IPS-20b (cell line): Measurements from ENCODE around the gene FITM2.
"Not testable (repeated sequence)": the region's sequence is repeated elsewhere in the genome, so short reads cannot be mapped to it uniquely, and the experiment has no call there.

Experiments used
- H3K27ac ChIP-seq: one replicate; pipeline ENCODE4 v1.5.1; 2013; ENCODE audit warnings: low read length
- H3K27me3 ChIP-seq: 2 replicates; pipeline ENCODE4 v1.6.1; 2013; ENCODE audit warnings: mild to moderate bottlenecking, low read length, inconsistent platforms; ENCODE audit not compliant: insufficient read depth
- H3K36me3 ChIP-seq: 2 replicates; pipeline ENCODE4 v1.6.1; 2013; ENCODE audit warnings: low read depth, mild to moderate bottlenecking, inconsistent platforms, low read length, moderate library complexity; ENCODE audit not compliant: insufficient read depth
- H3K4me1 ChIP-seq: 2 replicates; pipeline ENCODE4 v1.6.1; 2013; ENCODE audit warnings: mild to moderate bottlenecking, control low read depth, inconsistent platforms, low read length, moderate library complexity; ENCODE audit not compliant: insufficient read depth
- H3K4me3 ChIP-seq: 2 replicates; pipeline ENCODE4 v1.5.1; 2013; ENCODE audit warnings: mild to moderate bottlenecking, low read length, inconsistent platforms
- H3K9ac ChIP-seq: 2 replicates; pipeline ENCODE4 v1.6.1; 2013; ENCODE audit warnings: low read depth, mild to moderate bottlenecking, inconsistent platforms, low read length, moderate library complexity
- H3K9me3 ChIP-seq: 2 replicates; pipeline ENCODE4 v1.6.1; 2013; ENCODE audit warnings: mild to moderate bottlenecking, low read depth, low read length, inconsistent platforms; ENCODE audit not compliant: insufficient read depth

The FITM2 gene

DNA sequence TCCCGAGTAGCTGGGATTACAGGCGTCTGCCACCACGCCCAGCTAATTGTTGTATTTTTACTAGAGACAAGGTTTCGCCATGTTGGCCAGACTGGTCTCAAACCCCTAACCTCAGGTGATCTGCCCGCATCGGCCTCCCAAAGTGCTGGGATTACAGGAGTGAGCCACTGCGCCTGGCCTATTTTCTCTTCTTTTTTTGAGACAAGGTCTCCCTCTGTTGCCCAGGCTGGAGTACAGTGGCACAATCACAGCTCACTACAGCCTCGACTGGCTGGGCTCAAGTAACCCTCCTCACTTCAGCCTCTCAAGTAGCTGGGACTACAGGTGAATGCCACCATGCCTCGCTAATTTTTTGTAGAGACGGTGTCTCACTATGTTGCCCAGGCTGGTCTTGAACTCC, 34.9 kb upstream of the FITM2 start:
- not testable (repeated sequence) for H3K9ac ChIP-seq, H3K4me1 ChIP-seq, H3K9me3 ChIP-seq, H3K27ac ChIP-seq, H3K4me3 ChIP-seq, H3K27me3 ChIP-seq, H3K36me3 ChIP-seq

DNA sequence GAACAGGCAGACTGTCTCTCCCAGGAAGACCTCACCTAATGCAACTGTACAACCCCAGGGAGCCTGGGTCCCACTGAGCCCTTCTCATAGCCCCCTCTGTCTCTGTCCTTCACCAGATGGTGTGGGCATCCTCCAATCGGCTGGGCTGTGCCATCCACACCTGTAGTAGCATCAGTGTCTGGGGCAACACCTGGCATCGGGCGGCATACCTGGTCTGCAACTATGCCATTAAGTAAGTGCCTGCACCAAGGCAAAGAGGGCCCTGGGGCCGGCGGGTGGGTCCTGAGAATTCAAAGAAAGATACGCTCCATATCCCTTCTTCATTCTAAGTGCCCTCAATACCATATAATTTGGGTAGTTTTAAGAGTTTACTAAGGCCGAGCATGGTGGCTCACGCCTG, 34.1 kb upstream of the FITM2 start:
- H3K9ac ChIP-seq, result no peak overlapping the region
- H3K4me1 ChIP-seq, result no peaks in the 10 kb centered on the region
- H3K27ac ChIP-seq, result no peak overlapping the region
- no peak overlapping the region for H3K4me3 ChIP-seq
- no peaks in the 10 kb centered on the region for H3K9me3 ChIP-seq
- H3K36me3 ChIP-seq, result no peaks in the 10 kb centered on the region
- H3K27me3 ChIP-seq, result no peaks in the 10 kb centered on the region

DNA sequence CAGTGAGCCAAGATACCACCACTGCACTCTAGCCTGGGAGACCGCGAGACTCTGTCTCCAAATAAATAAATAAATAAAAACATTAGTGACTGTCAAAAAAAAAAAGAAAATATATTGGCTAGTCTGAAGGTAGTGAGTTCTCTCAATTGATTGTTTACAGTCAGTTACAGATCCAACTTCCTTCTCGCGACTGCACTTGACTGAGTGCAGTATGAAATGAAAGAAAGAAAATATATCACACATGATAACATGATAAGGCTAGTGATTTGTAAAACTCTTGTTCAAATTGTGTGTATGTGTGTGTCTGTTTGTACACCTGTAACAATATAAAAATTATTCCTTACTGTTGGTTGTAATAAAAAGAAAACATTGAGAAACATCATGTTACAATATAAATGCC, 33.7 kb upstream of the FITM2 start:
- H3K9ac ChIP-seq, result no peak overlapping the region
- no peaks in the 10 kb centered on the region for H3K4me1 ChIP-seq
- no peaks in the 10 kb centered on the region for H3K27me3 ChIP-seq
- H3K9me3 ChIP-seq, result no peaks in the 10 kb centered on the region
- no peaks in the 10 kb centered on the region for H3K36me3 ChIP-seq
- no peak overlapping the region for H3K4me3 ChIP-seq
- H3K27ac ChIP-seq, result no peak overlapping the region

DNA sequence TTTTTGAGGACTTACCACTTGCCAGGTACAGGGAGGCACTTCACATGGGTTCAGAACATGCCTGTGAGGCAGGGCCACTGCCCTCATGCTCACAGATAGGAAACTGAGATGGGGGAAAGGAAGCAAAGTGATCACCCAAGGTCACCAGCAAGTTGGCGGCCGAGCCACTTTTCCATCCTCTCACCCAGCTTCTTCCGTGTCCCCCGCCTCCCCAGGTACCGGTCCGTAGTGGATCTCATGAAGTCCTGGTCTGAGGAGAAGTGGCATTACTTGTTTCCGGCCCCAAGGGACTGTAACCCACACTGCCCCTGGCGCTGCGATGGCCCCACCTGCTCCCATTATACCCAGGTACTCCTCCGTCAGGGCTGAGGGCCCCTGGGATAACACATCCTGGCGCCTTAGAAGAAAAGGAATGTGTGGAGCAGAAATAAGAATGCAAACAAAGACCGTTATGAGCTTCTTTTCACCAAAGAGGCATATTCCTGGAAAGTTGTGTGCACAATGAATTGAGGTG, 32.2 kb upstream of the FITM2 start:
- Histone ChIP-seq H3K4me1 (no peaks in the 10 kb centered on the region), H3K27ac (no peak overlapping the region), H3K4me3 (no peak overlapping the region), H3K9ac (no peak overlapping the region), H3K36me3 (no peaks in the 10 kb centered on the region), H3K27me3 (no peaks in the 10 kb centered on the region), H3K9me3 (no peaks in the 10 kb centered on the region)

DNA sequence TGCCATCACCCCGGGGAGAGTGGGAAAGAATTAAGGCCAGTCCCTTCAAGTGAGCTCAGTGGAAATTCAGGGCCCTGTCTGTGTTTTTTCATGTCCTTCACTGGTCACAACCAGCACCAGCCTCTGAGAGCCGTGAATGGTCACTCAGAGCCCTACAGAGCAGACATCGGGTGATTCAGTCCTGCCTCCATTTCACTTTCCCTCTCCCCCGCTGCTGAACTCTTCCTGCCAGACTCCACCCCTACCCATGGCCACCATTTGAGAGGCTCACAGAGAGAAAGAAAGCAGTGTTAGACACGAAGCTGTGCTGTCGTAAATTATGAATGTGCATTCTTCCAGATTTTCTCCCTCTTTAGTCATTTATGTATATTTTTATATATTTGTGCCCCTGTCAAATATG, 31.2 kb upstream of the FITM2 start:
- no peaks in the 10 kb centered on the region for H3K9me3 ChIP-seq
- H3K4me3 ChIP-seq, result no peak overlapping the region
- no peak overlapping the region for H3K27ac ChIP-seq
- H3K4me1 ChIP-seq, result no peaks in the 10 kb centered on the region
- no peaks in the 10 kb centered on the region for H3K36me3 ChIP-seq
- no peaks in the 10 kb centered on the region for H3K27me3 ChIP-seq
- H3K9ac ChIP-seq, result no peak overlapping the region

GRCh38 chr20:44336725-44337380, 25.9 kb upstream of the FITM2 start, which contains the start of gene R3HDML:
Gene R3HDML, plus strand, starts transcription at chr20:44337043. Its CDS starts 115 bp downstream, at chr20:44337158.
- H3K27ac ChIP-seq, result no peak within 1 kb of the TSS
- peaks cover 6% of the 10 kb centered on the region; the same call in 1 of the 2 replicates for H3K27me3 ChIP-seq
- peaks cover 4% of the 10 kb centered on the region for H3K4me1 ChIP-seq
- peak within 1 kb of the TSS; percentile 27; the same call in 1 of the 2 replicates for H3K9ac ChIP-seq
- peak within 1 kb of the TSS; percentile 32; the same call in 1 of the 2 replicates for H3K4me3 ChIP-seq
- H3K36me3 ChIP-seq, result no peaks in the 10 kb centered on the region
- no peaks in the 10 kb centered on the region for H3K9me3 ChIP-seq

GRCh38 chr20:44336086-44336485, 25.1 kb upstream of the FITM2 start:
- H3K9ac ChIP-seq, result peak overlapping the region; percentile 27; the same call in 1 of the 2 replicates
- H3K27me3 ChIP-seq, result peaks cover 6% of the 10 kb centered on the region; the same call in 1 of the 2 replicates
- peak overlapping the region; percentile 32; the same call in 1 of the 2 replicates for H3K4me3 ChIP-seq
- no peaks in the 10 kb centered on the region for H3K9me3 ChIP-seq
- no peak overlapping the region for H3K27ac ChIP-seq
- H3K36me3 ChIP-seq, result no peaks in the 10 kb centered on the region
- peaks cover 4% of the 10 kb centered on the region for H3K4me1 ChIP-seq

DNA sequence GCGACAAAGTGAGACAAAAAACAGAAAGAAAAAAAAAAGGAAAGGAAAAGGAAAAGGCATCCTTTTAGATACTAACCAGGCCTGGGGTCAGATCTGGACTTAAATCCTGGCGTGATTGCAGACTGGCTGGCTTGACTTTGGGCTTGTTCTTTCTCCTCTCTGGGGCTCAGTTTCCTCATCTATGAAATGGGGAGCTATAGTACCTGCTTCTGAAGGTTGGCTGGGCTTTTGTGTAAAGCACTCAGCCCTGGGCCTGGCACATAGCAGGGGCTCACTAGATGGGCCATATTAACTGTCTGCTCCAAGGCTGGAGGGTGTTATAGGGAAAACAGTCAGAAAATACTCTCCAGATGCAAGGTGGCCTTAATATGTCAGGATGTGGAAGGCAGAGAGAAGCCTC, 24.7 kb upstream of the FITM2 start:
- Histone ChIP-seq H3K4me3 (peak overlapping the region; percentile 32; the same call in 1 of the 2 replicates), H3K4me1 (peaks cover 4% of the 10 kb centered on the region), H3K27me3 (peaks cover 6% of the 10 kb centered on the region; the same call in 1 of the 2 replicates), H3K9ac (peak overlapping the region; percentile 27; the same call in 1 of the 2 replicates), H3K36me3 (no peaks in the 10 kb centered on the region), H3K27ac (no peak overlapping the region), H3K9me3 (no peaks in the 10 kb centered on the region)

DNA sequence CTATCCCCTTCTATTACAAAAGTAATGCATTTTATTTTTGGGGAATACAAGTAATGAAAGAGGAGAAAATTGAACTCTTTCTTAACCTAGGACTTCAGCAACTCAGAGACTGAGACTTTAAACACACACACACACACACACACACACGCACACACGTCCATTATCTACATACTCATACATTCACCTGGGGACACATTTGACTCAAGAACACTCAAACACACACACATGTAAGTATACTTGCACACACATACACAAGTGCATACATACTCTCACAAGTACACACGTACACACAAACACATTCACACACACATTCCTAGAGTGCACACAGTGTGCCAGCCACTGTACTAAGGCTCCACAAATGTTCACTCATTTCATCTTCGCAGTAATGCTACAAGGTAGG, 23.7 kb upstream of the FITM2 start:
- Histone ChIP-seq H3K9ac (no peak overlapping the region), H3K27me3 (peaks cover 6% of the 10 kb centered on the region; the same call in 1 of the 2 replicates), H3K27ac (no peak overlapping the region), H3K4me3 (no peak overlapping the region), H3K9me3 (no peaks in the 10 kb centered on the region), H3K4me1 (peaks cover 4% of the 10 kb centered on the region), H3K36me3 (no peaks in the 10 kb centered on the region)

DNA sequence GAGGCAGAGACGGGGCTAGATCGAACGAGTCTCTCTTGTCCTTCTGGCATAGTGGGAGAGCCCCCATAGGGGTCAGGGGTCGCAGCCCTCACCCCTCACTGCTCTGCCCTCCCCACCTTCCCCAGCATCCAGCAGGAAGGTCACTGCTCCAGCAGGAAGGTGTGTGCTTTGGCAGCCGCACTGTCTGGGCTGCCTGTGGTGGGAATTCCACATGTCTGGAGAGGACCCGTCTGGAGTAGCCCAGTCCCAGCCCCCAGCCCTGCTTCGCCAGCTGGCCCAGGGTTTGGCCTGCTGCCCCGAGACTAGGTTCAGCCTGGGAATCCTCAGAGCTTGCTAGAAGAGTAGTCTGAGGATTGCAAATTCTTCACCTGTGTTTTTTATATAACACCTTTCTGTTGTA, 23.3 kb upstream of the FITM2 start:
- Histone ChIP-seq H3K4me3 (no peak overlapping the region), H3K4me1 (peaks cover 4% of the 10 kb centered on the region), H3K27me3 (peaks cover 6% of the 10 kb centered on the region; the same call in 1 of the 2 replicates), H3K36me3 (no peaks in the 10 kb centered on the region), H3K9ac (no peak overlapping the region), H3K9me3 (no peaks in the 10 kb centered on the region), H3K27ac (no peak overlapping the region)

GRCh38 chr20:44331201-44331600, 20.2 kb upstream of the FITM2 start:
- Histone ChIP-seq H3K27me3 (0 out of 2 replicates have a peak, but pooled peaks cover under 1% of the 10 kb centered on the region), H3K9ac (no peak overlapping the region), H3K36me3 (no peaks in the 10 kb centered on the region), H3K27ac (no peak overlapping the region), H3K4me1 (peaks cover 4% of the 10 kb centered on the region), H3K4me3 (no peak overlapping the region), H3K9me3 (no peaks in the 10 kb centered on the region)

- Histone ChIP-seq H3K9me3 (no peaks in the 10 kb centered on the region), H3K4me3 (no peak overlapping the region), H3K27me3 (no peaks in the 10 kb centered on the region), H3K9ac (no peak overlapping the region), H3K36me3 (no peaks in the 10 kb centered on the region), H3K27ac (no peak overlapping the region), H3K4me1 (no peaks in the 10 kb centered on the region)
These were observed 17.4 kb upstream of the FITM2 start for GRCh38 chr20:44328428-44328827.
